Cerebellar cortex (tissue), 1 donor: ENCODE measurements around the gene KREMEN1.
"Not testable (repeated sequence)": the region's sequence is repeated elsewhere in the genome, so short reads cannot be mapped to it uniquely, and the experiment has no call there.

Source experiments
- DNase-seq: peaks from one replicate; pipeline ENCODE4 v3.0.0-alpha.2; 2015; ENCODE audit warnings: low spot score

Gene KREMEN1

DNA sequence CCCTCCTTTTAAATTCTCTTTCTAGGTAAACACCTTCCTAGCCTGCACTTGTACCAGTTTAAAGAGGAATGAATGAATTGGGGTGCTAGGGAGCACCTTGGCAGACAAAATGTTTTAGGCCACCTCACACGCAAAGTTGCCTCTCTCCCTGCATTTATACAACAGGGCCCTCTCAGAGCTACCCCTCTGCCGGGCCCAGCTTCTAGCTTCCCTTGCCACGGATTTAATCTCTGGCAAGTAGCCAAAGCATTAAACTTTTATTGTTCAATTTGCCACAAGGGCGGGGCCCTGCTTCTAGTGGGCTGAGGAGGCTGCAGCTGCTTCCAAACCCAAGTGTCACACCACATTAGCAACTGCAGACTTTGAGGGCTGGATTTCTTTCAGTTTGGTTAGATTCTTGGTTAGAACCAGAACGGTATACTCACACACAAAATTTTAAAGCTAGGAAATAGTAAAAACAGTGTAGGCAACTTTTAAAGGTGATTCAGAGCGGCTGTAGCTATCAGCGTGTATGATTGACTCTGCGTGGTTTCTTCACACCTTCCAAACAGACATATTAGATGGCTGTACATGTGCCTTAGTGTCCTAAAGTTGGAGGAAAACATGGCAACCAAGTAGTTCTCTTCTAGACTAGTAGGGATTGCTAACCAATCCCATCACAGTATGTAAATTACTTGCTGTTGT is 6.5 kb downstream of the KREMEN1 start:
- DNase-seq = no peak

DNA sequence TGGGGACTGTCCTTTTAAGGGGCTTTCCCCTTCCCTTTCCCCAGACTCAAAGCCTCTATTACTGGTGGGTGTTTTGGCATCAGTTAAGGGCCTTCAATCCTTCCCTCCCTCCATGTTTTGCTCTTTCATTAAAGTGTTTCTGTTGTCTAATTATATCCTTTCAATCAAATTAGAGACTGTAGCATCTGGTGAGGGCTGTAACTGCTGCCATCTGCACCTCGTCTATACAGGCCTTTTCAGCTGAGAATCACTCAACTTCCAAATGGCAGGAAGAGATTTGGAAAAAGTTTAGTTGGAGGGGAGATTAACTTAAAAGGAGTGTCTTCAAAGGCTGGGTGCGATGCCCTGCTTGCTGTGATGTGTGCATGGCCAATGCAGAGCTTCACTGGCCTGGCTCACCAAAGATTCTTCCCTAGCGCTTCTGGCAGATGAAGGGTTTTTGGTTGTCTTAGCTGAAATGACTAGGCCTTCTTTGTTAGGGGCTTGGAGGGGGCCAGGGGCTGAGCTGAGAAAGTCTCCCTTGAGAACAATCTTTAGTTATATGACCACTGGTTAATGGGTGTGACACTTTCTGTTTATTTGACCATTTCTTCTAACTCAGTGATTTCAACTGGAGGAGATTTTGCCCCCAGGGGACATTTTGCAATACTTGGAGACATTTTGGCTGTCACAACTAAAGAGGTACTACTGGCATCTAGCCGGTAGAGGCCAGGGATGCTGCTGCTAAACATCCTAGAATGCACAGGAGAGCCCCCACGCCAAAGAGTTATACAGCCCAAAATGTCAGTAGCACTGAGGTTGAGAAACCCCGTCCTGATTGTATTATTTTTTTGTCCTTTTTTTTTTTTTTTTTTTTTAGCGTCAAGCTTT is 7.5 kb downstream of the KREMEN1 start:
- no peak for DNase-seq

DNA sequence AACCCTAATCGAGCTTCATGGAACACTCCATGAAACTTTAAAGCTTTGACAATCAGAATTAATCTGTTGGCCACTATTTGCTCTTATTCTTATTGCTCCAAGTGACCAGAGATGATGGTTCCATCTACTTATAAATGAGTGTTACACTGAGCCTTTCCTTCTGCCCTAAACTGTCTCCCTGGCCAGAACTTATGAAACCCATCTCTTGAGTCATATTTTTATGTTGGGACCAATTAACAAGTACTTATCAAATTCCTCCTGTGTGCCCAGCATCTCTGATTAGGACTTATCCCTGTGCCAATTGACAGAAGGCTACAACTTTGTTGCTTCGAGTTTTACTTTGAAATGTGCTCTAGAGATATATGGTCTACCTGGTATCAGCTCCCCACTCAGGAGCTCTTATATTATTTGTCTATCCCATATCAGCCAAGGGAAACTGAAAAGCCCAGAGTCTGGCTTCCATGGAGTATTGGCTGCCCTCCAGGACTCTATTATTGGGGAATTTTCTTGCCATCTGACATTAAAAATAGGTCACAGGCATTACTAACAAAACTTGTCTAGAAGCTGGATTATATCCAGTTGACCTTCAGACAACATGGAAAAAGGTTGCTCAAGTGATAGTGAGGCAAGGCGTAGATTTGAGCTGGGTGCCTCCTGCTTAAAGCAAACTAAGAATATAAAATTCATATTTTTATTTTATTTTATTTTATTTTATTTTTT is 8.8 kb downstream of the KREMEN1 start:
- no peak for DNase-seq

DNA sequence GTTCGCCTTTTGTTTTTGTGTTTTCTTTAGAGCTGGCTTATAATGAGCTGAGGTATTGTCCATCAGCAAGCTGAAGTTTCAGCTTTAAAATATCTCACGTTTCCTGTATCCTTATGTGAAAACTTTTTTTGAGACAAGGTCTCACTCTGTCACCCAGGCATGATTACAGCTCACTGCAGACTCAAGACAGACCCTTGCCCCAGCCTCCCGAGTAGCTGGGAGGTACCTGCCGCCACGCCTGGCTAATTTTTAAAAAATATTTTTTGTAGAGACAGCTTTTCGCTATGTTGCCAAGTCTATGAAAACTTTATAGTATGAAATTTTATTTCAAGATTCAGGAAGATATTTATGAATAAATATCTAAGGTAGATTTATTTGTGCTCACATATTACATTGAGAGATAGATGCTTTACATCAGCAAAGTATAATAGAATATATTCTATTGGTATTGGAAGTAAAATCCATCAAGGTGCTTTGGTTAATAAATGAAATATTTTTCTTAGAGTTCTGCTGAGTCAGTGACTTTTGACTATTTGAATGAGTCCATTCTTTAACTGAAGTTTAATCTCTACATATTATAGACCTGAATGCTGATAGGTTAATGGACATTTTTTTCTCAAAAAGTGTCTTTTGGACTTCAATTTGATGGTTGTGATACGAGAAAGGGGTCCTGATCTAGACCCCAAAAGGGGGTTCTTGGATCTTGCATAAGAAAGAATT is 10.2 kb downstream of the KREMEN1 start:
- no peak for DNase-seq

DNA sequence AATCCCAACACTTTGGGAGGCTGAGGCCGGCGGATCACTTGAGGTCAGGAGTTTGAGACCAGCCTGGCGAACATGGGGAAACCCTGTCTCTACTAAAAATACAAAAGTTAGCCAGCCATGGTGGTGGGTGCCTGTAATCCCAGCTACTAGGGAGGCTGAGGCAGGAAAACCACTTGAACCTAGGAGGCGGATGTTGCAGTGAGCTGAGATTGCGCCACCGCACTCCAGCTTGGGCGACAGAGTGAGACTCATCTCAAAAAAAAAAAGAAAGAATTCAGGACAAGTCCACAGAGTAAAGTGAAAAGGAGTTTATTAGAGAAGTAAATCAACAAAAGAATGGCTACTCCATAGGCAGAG is 10.7 kb downstream of the KREMEN1 start:
- DNase-seq = not testable (repeated sequence)

DNA sequence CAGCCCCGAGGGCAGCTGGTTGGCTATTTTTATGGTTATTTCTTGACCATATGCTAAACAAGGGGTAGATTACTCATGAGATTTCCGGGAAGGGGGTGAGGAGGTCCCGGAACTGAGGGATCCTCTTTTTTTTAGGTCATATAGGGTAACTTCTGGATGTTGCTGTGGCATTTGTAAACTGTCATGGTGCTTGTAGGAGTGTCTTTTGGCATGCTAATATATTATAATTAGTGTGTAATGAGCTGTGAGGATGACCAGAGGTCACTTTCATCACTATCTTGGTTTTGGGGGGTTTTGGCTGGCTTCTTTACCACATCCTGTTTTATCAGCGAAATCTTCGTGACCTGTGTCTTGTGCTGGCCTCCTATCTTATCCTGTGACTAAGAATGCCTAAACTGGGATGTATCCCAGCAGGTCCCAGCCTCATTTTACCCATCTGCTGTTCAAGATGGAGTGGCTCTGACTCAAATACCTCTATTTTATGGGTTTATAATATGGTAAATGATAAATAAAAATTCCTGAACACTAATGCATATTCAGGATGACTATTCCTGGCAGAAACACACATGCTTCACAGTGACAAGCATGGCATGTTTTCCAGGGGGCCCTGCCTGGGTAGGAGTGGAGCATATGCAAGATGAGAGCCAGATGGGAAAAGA is 11.2 kb downstream of the KREMEN1 start:
- DNase-seq = no peak

DNA sequence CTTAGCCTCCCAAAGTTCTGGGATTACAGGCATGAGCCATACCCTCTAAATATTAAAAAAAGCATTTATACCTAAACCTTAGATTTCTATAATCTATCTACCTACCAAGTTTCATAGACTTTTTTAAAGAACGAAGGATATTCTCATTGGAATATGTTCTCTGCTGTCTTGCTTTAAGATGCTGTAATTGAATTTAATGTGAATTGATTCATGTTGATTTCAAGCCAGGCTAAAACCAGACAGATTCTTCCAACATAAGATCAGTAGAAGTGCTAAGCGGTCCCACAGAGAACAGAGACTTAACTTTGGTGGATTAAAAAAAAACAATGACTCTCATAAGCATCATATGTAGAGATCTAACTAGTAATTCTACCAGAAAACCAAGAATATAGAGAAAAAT is 14.2 kb downstream of the KREMEN1 start:
- no peak for DNase-seq

DNA sequence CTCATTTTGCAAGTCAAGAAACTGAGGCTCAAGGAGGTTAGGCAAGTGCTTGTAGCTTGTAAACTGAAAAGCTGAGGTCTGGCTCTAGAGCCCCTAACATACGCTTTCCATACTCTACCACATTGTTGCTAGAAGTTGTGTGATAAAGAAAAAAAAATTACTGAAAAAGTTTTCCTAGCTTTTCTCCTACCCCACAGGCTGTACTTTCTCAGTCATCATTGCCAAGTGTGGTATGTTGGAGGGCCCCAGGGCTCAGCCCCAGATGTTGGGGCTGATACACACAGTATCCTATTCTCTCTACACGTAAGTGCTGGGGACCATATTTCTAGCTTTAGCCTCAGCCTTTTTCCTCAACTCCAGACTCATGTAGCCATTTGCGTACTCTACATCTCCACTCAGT is 16.0 kb downstream of the KREMEN1 start:
- no peak for DNase-seq

DNA sequence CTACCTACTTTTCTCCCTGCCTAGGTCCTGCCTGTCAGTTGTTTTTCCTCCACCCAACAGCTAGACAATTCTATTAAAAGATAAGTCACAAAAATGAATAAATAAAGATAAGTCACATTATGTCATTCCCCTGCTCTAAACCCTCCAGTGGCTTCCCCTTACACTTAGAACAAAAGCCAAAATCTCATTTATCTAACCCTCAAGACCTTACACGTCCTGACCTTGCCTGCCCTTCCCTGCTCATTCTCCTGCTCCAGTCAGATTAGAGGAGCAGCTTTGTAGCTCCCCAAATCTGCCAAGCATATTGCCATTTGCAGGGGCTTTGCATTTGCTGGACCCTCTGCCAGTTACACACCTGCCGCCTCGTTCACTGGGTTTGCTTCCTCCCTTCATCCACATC is 16.7 kb downstream of the KREMEN1 start:
- DNase-seq = no peak

DNA sequence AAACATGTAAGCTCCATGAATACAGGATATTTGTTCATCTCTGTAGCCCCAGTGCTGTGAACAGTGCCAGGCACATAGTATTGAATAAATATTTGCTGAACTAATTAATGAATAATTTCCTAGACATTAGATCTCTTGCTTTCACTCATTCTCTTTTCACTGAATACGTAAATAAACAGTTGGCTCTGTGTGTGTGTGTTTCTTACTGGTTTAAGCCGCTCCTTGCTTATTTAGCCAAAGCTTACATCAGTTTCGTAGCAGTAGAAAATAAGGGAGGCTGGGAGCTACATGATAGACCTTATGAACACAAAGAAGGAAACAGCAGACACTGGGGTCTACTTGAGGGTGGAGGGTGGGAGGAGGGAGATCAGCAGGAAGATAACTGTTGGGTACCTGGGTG is 17.2 kb downstream of the KREMEN1 start:
- DNase-seq = no peak

DNA sequence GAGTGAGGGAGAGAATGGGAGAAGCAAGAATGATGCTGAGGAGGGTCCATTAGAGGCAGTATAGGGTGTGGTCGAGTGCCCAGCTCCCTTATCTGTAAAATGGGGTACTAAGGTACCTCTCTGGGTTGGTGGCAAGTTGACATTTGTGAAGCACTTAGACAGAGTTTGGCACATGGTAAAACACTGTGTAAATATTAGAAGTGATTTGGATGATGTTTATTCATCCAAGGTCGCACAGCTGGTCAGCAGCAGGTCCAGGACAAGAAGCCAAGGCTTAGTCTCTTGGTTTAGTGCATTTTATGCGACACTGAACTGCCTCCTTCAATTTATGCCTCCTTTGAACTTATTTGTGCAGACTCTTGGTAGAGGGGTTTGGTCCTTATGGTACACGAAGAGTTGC is 19.4 kb downstream of the KREMEN1 start:
- no peak for DNase-seq

DNA sequence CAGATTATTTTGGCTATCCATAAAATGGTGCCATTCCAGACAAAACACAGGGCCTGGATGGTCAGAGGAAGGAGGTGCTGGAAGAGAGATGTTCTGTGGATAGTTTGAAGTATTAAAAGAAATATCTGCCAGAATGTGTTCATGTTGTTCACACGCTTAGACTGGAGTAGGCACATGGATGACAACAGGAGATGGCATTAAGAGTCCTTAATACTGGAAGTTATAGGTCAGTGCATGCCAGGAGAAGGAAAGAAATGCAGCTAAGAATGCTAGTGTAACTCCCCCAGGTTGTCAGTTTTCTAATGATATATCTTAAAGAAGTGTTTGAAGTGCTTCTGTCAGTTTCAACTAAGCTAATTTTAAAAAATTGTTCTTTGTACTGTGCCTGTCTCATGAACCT is 20.2 kb downstream of the KREMEN1 start:
- DNase-seq = no peak

DNA sequence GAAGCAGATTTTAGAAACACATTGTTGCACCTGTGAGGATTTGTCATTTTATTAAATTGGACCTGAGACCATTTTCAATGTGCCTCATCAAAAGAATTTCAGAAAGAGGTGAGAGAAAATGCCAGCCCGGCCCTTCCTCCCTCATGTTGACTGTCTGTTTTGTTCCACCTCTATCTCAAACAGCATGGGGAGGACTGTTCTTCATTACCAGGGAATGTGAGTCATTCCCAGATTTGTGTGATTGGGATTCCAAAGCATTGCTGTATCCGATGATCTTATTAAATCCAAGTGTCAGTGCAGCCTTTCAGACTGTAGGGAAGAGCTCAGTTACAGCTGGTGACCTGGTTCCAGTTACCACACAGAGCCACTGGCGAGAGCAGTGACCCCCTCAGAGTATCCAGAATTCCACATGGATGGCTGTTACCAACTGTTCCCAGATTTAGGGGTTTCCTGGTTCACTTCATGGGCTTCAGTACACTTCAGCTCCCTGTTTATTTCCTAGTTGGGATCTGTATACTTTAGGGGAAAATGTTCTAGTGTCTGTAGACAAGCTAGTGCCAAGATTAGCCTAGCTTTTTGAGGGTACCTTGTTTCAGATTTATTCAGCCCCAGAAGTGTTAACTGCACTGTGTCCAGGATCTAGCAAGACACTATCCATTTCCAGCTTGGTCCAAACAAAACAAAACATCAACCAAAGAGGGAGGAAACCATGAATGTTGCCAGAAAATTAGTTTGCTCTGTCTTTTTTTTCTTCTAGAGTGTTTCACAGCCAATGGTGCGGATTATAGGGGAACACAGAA is 20.9 kb downstream of the KREMEN1 start:
- DNase-seq = no peak

DNA sequence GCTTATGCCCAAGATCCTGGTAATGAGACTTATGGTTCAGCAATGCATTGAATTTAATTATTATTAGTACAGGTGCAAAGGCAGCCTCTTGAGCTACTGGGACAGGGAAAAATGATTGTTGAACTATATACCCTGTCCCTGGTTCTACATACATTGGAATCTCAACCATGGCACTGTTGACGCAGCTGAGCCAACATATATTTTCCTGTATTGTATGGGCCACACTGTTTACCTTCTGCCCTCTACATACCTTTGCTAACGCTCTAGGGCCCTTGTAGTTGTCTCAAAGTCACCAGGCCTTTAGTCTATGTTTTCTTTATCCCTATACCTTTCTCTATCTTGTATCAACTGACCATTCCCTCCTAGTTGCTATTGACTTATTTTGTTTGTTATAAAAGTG is 22.6 kb downstream of the KREMEN1 start:
- DNase-seq = no peak

DNA sequence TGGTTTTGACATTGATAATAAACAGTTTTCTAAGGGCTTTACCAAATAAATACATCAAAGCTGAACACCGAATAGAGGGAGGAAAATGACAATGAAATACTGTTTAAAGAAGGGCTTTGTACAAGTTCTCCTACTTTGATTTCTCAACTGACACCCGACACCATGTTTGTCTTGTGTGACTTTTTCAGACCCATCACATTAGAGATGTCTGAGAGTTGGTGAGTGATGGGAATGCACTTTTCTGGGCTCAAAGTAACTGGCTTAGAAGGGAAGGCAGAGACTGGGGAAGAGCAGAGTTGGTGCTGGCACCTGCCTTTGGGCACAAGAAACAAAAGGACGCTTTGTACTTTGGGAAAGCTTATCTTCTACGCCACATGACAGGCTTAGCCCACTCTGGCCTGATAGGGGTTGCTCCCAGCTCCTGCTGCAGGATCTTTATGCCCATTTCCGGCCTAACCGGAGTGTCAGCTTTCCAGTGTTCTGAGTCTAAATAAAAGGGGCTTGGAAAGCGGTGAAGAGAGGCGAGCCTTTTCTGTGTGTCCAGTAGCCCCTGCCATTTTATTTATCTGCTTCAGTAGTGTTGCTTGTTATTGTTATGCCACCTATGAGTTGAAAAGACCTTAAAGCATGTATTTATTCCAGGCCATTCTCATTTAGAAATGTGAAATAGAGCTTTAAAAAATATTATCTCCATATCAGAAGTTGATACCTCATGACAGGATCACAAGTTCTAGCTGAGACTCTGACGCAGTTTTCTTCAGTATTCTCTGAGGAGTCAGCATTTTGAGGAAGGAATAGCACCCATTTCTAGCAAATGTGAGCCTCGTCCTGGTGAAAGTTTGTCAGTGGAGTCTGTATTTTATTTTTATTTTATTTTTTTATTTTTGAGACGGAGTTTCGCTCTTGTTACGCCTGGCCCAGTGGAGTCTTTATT is 24.2 kb downstream of the KREMEN1 start:
- no peak for DNase-seq

DNA sequence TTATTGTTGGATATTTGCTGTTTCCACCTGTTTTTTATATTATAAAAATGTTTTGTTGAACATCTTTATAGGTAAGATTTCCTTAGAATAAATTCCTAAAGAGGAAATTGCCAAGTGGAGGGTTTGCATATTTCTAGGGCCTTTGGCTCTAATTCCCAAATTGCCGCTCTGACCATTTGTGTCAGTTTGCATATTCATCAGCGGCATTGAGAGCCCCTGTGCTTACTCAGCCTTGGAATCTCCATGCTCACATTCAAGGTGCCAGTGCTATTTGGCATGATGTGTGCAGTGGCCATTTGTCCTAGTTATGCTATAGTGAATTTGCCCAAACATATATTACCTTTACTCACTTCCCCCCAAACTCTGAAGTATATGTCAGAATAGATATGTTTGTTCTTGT is 25.5 kb downstream of the KREMEN1 start:
- peak; percentile 74 for DNase-seq

DNA sequence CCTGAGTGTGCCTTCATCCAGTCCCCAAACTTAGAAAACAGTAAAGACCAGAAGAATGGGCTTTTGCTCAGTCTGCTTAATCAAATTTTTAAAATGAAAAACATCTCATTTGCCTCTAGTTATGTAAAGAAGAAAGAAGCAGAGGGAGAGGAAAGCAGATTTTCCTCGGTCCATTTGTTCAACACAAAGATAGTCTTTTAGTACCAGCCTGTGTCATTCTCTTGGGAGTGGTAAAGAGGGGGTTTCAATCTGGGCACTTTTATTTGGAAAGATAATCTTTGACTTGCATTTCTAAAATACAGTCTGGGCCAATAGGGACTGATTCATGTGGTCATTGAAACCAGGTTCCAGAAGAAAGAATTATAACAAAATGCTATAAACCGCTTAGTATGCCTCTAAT is 29.5 kb downstream of the KREMEN1 start:
- DNase-seq = no peak

DNA sequence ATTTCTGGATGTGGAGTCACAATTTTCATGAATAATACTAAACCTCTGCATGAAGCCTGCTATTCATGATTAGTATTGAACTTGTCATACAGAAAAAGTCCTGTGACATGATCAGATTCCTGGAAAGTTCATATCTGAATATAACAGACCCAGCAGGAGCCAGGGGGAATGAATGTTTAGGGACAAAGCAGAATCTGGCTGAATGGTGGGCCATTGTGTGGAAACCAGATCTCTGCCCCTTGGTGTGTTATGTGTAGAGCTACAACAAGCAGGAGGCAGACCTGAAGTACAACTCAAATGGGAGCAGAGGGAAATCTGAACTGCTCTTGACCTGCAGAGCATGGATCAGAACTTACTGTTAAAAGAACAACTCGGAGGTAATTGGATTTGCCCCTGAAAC is 30.3 kb downstream of the KREMEN1 start:
- no peak for DNase-seq

DNA sequence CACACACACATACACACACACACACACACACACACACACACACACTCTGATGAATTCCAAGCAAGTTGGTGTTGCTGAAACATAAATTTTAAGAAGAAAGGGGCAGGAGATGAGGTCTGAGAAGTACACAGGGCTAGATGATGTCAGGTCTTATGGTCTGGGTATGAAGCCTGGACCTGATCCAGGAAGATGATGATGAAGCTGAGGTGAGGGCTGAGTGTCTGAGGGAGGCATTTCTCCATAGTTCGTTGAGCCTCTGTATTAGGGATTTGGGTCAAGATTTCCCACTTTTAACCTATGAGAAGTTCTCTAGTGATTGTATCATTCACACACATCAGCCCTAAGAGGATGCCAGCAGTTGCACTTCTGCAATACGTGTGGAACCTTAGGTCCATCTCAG is 32.6 kb downstream of the KREMEN1 start:
- DNase-seq = no peak

DNA sequence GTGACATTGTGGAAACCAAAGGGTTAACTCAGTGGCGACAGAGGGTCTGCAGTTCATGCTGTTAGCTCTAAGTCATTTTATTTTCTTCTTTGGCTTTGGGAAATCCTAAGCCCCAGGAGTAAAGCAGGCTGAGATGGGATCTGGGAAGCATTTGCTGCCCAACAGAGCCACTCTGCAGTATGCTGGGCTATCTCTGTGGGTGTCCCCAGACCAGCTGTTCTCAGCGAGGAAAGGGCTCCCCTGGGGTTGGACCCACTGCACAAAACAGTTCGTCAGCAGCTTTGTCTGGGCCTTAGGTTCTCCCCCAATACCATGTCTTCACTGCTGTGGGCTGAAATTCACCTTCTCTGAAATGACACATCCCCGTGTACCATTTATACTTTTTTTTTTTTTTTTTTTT is 34.0 kb downstream of the KREMEN1 start:
- no peak for DNase-seq
